ENCODE data around the gene CCDC83.

DNA sequence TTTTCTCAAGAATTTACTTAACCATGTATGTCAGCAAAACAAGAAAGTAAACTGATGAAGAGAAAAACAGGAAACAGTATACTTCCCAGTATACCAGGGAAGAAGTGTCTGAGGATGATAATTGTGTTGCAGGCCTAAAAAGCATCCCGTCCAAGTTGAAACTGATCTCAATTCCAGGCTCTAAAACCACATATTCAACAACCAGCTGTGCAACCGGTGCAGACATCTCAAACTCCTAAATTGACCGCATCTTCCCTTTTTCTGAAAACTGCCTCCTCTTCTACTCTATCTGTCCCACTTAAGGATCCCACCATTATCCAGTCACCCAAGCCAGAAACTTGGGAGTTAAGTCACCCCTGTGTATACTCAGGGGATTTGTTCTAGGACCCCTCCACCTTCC, 47.2 kb downstream of the CCDC83 start:
- no peak for TF ChIP-seq BACH2 (CRISPR knock-in tag; IDR thresholded peaks at IDR 0.05; ENCODE audit: borderline replicate concordance)
- TF ChIP-seq ZFP3 (CRISPR knock-in tag; IDR thresholded peaks at IDR 0.05) = no peak
- no peak for TF ChIP-seq ZFP30 (CRISPR knock-in tag; IDR thresholded peaks at IDR 0.05)
- no peak for TF ChIP-seq ZC3H10 (CRISPR knock-in tag; IDR thresholded peaks at IDR 0.05)
- TF ChIP-seq, protein P1, sequence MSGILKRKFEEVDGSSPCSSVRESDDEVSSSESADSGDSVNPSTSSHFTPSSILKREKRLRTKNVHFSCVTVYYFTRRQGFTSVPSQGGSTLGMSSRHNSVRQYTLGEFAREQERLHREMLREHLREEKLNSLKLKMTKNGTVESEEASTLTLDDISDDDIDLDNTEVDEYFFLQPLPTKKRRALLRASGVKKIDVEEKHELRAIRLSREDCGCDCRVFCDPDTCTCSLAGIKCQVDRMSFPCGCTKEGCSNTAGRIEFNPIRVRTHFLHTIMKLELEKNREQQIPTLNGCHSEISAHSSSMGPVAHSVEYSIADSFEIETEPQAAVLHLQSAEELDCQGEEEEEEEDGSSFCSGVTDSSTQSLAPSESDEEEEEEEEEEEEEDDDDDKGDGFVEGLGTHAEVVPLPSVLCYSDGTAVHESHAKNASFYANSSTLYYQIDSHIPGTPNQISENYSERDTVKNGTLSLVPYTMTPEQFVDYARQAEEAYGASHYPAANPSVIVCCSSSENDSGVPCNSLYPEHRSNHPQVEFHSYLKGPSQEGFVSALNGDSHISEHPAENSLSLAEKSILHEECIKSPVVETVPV (CRISPR knock-in tag; IDR thresholded peaks at IDR 0.05) = no peak
- no peak for TF ChIP-seq SNAI2 (CRISPR knock-in tag; IDR thresholded peaks at IDR 0.05)

Measured in SK-N-SH treated with all-trans-retinoic acid at 6 μM for 48 hours (cell line).